ENCODE results near the gene DENND2A.
A peak's percentile ranks its signal among the peaks of the same experiment; 100 is the strongest.

DNA sequence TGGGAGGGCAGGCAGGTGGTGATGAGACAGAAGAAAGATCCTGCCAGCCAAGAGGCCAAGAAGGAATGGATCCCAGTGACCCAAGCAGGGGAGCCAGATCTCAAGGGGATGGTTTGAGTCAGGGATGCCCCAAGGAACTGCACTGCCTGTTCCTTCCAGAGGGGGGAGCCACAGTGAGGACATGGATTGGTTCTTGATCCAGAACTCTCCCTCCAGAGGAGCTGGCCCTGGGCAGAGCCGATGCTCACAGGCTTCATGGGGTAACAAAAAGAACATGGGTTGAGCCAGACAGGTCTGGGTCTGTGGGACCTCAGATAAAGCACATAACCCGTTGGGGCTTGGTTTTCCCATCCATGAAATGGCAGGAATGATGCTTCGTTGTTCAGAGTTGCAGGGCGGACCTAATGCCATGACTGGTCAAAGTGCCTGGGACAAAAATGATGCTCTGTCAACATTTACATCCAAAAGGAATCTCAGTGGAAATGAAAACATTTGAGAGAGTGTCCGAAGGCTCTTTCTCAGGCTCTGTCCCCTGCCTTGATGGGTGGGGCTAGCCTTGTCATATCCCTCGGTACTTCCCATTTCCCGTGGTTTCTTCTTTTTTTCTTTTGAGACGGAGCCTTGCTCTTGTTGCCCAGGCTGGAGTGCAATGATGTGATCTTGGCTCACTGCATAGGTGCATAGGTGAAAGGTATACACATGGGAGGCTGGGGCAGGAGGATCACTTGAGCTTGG, 4.7 kb upstream of the DENND2A start:
- no peak for TF ChIP-seq POLR2A (IDR thresholded peaks at IDR 0.05)
- TF ChIP-seq, protein P1, sequence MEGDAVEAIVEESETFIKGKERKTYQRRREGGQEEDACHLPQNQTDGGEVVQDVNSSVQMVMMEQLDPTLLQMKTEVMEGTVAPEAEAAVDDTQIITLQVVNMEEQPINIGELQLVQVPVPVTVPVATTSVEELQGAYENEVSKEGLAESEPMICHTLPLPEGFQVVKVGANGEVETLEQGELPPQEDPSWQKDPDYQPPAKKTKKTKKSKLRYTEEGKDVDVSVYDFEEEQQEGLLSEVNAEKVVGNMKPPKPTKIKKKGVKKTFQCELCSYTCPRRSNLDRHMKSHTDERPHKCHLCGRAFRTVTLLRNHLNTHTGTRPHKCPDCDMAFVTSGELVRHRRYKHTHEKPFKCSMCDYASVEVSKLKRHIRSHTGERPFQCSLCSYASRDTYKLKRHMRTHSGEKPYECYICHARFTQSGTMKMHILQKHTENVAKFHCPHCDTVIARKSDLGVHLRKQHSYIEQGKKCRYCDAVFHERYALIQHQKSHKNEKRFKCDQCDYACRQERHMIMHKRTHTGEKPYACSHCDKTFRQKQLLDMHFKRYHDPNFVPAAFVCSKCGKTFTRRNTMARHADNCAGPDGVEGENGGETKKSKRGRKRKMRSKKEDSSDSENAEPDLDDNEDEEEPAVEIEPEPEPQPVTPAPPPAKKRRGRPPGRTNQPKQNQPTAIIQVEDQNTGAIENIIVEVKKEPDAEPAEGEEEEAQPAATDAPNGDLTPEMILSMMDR (IDR thresholded peaks at IDR 0.05), result peak in 2 of 4 experiments; percentile 23 to 25
- TF ChIP-seq POLR2AphosphoS5 (IDR thresholded peaks at IDR 0.05), result no peak
- no peak for TF ChIP-seq EP300 (IDR thresholded peaks at IDR 0.05)

Data from gastroesophageal sphincter (tissue), 3 donors.